ENCODE data around the gene HHATL. TPM values are rescaled to one million over a fixed set of nuclear protein-coding genes. Genes with fewer than 3 reads are reported as not detected.

HHATL gene
- total RNA-seq, 1 donor from 2014 or later: not detected

- TF ChIP-seq EZH2 (IDR thresholded peaks at IDR 0.05; ENCODE audit: insufficient read depth, low read length): no peak
- TF ChIP-seq, protein P1, sequence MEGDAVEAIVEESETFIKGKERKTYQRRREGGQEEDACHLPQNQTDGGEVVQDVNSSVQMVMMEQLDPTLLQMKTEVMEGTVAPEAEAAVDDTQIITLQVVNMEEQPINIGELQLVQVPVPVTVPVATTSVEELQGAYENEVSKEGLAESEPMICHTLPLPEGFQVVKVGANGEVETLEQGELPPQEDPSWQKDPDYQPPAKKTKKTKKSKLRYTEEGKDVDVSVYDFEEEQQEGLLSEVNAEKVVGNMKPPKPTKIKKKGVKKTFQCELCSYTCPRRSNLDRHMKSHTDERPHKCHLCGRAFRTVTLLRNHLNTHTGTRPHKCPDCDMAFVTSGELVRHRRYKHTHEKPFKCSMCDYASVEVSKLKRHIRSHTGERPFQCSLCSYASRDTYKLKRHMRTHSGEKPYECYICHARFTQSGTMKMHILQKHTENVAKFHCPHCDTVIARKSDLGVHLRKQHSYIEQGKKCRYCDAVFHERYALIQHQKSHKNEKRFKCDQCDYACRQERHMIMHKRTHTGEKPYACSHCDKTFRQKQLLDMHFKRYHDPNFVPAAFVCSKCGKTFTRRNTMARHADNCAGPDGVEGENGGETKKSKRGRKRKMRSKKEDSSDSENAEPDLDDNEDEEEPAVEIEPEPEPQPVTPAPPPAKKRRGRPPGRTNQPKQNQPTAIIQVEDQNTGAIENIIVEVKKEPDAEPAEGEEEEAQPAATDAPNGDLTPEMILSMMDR (IDR thresholded peaks at IDR 0.05; ENCODE audit: insufficient read depth, low read depth, low read length): no peak
- Histone ChIP-seq H3K79me2 (ENCODE audit: insufficient read depth, low read length) (no peaks in the 10 kb centered on the region), H3K36me3 (ENCODE audit: insufficient read depth, low read length) (no peaks in the 10 kb centered on the region), H3K9ac (ENCODE audit: low read length) (no peak overlapping the region), H3K4me3 (ENCODE audit: insufficient read depth, low read depth, low read length) (no peak overlapping the region), H3K9me3 (ENCODE audit: insufficient read depth, low read depth, low read length) (peaks cover 5% of the 10 kb centered on the region), H2AFZ (ENCODE audit: low read depth, low read length) (no peak overlapping the region), H3K27ac (ENCODE audit: low read depth, low read length) (no peak overlapping the region), H4K20me1 (ENCODE audit: insufficient read depth, low read length) (no peaks in the 10 kb centered on the region), H3K4me1 (ENCODE audit: insufficient read depth, low read length) (no peaks in the 10 kb centered on the region), H3K27me3 (ENCODE audit: insufficient read depth, low read length) (no peaks in the 10 kb centered on the region), H3K4me2 (ENCODE audit: low read length) (no peak overlapping the region)
- peaks cover 2% of the 10 kb centered on the region for H3K9me3 Mint-ChIP-seq (ENCODE audit: unreplicated experiment)
- FAIRE-seq (no peak), DNase-seq (ENCODE audit: low read depth) (no peak)
- H3K36me3 Mint-ChIP-seq (ENCODE audit: low read depth, unreplicated experiment): no peaks in the 10 kb centered on the region
- no peaks in the 10 kb centered on the region for H3K4me1 Mint-ChIP-seq (ENCODE audit: low read depth, unreplicated experiment)
- H3K4me3 Mint-ChIP-seq (ENCODE audit: unreplicated experiment): no peak overlapping the region
- H3K27me3 Mint-ChIP-seq (ENCODE audit: low read depth, unreplicated experiment): peaks cover 14% of the 10 kb centered on the region
- H3K27ac Mint-ChIP-seq (ENCODE audit: unreplicated experiment): no peak overlapping the region
Measured at GRCh38 chr3:42729404-42730145, 27.0 kb upstream of the HHATL start.

- Histone ChIP-seq H3K9ac (ENCODE audit: low read length) (no peak overlapping the region), H3K4me3 (ENCODE audit: insufficient read depth, low read depth, low read length) (no peak overlapping the region), H3K27me3 (ENCODE audit: insufficient read depth, low read length) (no peaks in the 10 kb centered on the region), H3K79me2 (ENCODE audit: insufficient read depth, low read length) (no peaks in the 10 kb centered on the region), H3K4me2 (ENCODE audit: low read length) (no peak overlapping the region), H3K27ac (ENCODE audit: low read depth, low read length) (no peak overlapping the region), H3K36me3 (ENCODE audit: insufficient read depth, low read length) (no peaks in the 10 kb centered on the region), H2AFZ (ENCODE audit: low read depth, low read length) (no peak overlapping the region), H3K4me1 (ENCODE audit: insufficient read depth, low read length) (no peaks in the 10 kb centered on the region), H4K20me1 (ENCODE audit: insufficient read depth, low read length) (no peaks in the 10 kb centered on the region), H3K9me3 (ENCODE audit: insufficient read depth, low read depth, low read length) (peaks cover 5% of the 10 kb centered on the region)
- Mint-ChIP-seq H3K27me3 (ENCODE audit: low read depth, unreplicated experiment) (peaks cover 11% of the 10 kb centered on the region), H3K4me1 (ENCODE audit: low read depth, unreplicated experiment) (no peaks in the 10 kb centered on the region), H3K27ac (ENCODE audit: unreplicated experiment) (no peak overlapping the region), H3K36me3 (ENCODE audit: low read depth, unreplicated experiment) (no peaks in the 10 kb centered on the region), H3K9me3 (ENCODE audit: unreplicated experiment) (peaks cover 2% of the 10 kb centered on the region), H3K4me3 (ENCODE audit: unreplicated experiment) (no peak overlapping the region)
- FAIRE-seq (no peak), DNase-seq (ENCODE audit: low read depth) (no peak)
- TF ChIP-seq EZH2 (IDR thresholded peaks at IDR 0.05; ENCODE audit: insufficient read depth, low read length): no peak
- TF ChIP-seq, protein P1 (IDR thresholded peaks at IDR 0.05; ENCODE audit: insufficient read depth, low read depth, low read length): no peak
Measured at GRCh38 chr3:42728668-42729364, 26.2 kb upstream of the HHATL start.

DNA sequence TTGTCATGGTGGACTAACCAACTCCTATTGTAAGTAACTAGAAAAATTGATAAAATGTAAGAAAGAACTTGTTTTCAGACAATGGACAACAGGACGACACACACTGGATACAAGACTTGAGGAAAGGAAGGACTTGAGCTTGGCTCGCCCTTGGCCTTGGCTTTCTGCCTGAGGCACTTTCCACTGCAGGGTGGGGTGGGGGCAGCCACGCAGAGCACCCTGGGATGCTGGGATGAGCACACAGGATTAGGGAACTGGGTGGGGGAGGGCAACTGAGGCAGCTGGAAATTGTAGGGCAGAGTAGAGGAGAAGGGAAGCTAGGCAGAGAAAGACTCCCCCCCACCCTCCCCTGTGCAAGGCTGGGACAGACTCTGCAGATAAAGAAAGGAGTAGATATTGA, 25.5 kb upstream of the HHATL start:
- H3K9me3 Mint-ChIP-seq (ENCODE audit: unreplicated experiment): peaks cover 2% of the 10 kb centered on the region
- H3K27me3 Mint-ChIP-seq (ENCODE audit: low read depth, unreplicated experiment): peaks cover 11% of the 10 kb centered on the region
- TF ChIP-seq EZH2 (IDR thresholded peaks at IDR 0.05; ENCODE audit: insufficient read depth, low read length): no peak
- H3K27ac Mint-ChIP-seq (ENCODE audit: unreplicated experiment): no peak overlapping the region
- no peaks in the 10 kb centered on the region for H3K36me3 Mint-ChIP-seq (ENCODE audit: low read depth, unreplicated experiment)
- peaks cover 5% of the 10 kb centered on the region for H3K4me1 Mint-ChIP-seq (ENCODE audit: low read depth, unreplicated experiment)
- Histone ChIP-seq H3K4me2 (ENCODE audit: low read length) (no peak overlapping the region), H2AFZ (ENCODE audit: low read depth, low read length) (no peak overlapping the region), H3K27ac (ENCODE audit: low read depth, low read length) (no peak overlapping the region), H3K36me3 (ENCODE audit: insufficient read depth, low read length) (no peaks in the 10 kb centered on the region), H3K4me3 (ENCODE audit: insufficient read depth, low read depth, low read length) (no peak overlapping the region), H4K20me1 (ENCODE audit: insufficient read depth, low read length) (no peaks in the 10 kb centered on the region), H3K79me2 (ENCODE audit: insufficient read depth, low read length) (no peaks in the 10 kb centered on the region), H3K9ac (ENCODE audit: low read length) (no peak overlapping the region), H3K4me1 (ENCODE audit: insufficient read depth, low read length) (no peaks in the 10 kb centered on the region), H3K27me3 (ENCODE audit: insufficient read depth, low read length) (no peaks in the 10 kb centered on the region), H3K9me3 (ENCODE audit: insufficient read depth, low read depth, low read length) (peaks cover 5% of the 10 kb centered on the region)
- H3K4me3 Mint-ChIP-seq (ENCODE audit: unreplicated experiment): no peak overlapping the region
- DNase-seq (ENCODE audit: low read depth) (no peak), FAIRE-seq (no peak)
